ENCODE results near the gene CCL15.
"Not testable (repeated sequence)": the region's sequence is repeated elsewhere in the genome, so short reads cannot be mapped to it uniquely, and the experiment has no call there.

The CCL15 gene, protein sequence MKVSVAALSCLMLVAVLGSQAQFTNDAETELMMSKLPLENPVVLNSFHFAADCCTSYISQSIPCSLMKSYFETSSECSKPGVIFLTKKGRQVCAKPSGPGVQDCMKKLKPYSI

GRCh38 chr17:36001110-36001771 lies at the start of gene CCL15:
Gene CCL15 (minus strand): TSS chr17:36001553. CDS start chr17:36001492, 61 bp downstream.
- DNase-seq: no peak

- DNase-seq: no peak
Observed at GRCh38 chr17:36049643-36050042, 48.3 kb upstream of the CCL15 start.

DNA sequence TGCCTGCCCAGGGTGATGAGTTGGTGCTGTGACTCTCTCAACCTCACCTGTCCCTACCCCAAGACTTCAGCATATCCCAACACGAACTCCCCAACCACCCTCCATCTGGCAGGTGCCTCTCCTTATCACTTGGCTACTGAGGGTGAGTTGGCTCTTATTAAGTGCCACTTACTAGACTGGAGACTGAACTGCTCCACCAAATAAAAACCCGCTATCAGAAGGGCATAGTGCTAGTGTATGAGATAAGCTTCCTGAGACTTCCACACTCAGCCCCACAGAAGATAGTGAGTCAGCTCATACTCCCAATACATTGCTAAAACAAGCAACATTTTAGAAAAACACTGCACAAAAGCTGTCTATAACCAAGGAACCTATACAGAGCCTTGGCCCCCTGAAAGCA lies 46.7 kb upstream of the CCL15 start:
- DNase-seq: no peak

- DNase-seq: no peak
Observed at GRCh38 chr17:36036235-36036634, 34.9 kb upstream of the CCL15 start.

DNA sequence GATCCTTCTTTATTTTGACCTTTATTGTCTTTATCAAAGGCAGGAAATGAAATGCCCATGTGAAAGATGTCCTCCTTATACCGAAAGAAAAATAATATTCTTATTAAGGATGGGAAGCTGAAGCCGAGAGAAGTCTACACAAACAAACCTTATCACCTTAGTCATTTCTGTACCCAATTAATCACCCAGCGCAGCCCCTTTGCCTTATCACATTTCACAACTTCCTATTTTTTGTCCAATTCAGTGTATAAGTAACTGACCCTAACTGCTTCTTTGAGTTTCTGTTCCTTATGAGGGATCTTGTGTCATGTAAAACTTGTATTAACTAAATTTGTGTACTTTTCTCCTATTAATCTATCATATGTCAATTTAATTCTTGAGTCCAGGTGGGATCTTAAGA lies 32.8 kb upstream of the CCL15 start:
- no peak for DNase-seq

DNA sequence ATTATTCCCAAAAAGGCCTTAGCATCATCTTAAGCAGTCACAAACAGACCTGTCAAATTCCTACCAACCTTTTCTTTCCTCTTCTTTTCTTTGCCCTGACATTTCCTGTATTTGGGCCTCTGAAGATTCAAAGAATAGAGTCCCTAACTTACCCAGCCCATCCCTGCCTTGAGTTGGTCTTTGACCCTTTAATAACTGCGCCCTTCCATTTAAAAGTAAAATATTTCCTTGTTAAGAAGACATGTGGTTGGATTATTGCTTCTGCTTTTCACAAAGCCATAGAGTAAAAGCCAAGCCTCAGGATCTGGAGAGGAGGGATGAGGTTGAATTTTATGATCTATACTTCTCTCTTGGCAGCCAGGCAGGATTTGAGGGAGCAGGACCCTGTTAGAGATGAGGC lies 29.6 kb upstream of the CCL15 start:
- no peak for DNase-seq

- DNase-seq: no peak
Observed at GRCh38 chr17:36027761-36028160, 26.4 kb upstream of the CCL15 start.

DNA sequence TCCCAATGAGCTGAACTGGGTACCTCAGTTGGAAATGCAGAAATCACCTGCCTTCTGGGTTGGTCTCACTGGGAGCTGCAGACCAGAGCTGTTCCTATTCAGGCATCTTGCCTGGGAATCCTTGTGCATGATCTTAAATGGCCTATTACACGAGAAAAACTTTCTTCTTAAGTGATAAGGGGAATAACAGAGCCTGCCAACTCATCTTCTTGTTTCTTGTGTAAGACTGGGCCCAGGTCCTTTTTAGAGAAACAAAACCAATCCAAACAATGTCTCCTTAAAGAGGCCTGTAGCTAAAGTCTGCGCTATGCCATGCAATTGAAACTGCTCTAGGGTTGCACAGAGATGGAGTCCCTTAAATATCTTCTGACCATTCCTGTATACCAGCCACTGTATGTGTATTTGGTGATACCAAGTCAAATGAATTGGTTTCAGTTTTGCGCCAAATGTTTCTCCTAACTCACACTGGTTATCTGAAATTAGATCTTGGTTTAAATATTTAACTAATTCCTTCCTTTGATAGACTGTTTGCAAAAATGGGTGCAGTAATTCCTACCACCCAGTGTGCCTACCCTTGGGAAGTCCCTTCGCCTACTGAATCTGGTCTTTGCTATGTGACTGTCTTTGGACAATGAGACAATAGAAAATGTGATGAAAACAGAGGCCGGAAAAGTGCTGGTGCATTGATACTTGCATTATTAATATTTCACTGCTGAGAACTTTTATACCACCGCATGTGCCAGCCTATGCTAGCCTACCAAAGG lies 22.9 kb upstream of the CCL15 start:
- no peak for DNase-seq

DNA sequence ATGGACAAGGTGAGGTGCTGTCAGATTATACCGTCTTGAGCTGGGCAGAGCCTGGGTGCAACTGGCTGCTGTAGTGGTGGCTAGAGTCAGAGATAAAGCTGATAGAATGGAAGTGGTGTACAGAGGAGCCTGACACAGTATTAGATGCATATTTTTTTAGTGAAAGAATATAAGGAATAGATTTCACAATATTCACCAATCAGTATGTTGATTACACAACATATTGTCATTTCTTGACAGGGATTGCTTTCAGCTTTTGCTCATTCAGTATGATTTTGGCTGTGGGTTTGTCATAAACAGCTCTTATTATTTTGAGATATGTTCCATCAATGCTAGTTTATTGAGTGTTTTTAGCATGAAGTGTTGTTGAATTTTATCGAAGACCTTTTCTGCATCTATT lies 18.1 kb upstream of the CCL15 start:
- no peak for DNase-seq

DNA sequence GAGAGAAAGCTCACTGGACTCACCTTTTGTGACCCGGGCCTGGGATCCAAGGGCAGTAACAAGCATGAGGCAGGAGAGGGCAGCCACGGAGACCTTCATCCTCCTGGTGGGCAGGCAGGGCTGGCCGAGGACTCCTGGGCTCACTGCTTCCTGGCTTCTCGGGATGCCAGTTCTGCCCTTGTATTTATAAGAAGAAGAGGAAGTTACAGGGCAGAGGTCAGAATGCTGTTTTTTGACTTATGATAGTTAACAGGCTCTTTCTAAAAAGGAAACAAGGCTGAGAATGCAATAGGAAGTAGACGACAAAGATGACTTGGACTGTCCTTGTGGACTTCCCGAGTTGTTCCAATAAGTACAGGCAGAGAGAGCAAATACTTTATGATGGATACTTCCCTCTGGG lies 16.4 kb upstream of the CCL15 start, which contains the start of gene CCL23:
TSS of gene CCL23 (minus strand) at position 174 of the 400 bp plus-strand sequence. CDS start at position 99, 75 bp downstream.
- no peak for DNase-seq

DNA sequence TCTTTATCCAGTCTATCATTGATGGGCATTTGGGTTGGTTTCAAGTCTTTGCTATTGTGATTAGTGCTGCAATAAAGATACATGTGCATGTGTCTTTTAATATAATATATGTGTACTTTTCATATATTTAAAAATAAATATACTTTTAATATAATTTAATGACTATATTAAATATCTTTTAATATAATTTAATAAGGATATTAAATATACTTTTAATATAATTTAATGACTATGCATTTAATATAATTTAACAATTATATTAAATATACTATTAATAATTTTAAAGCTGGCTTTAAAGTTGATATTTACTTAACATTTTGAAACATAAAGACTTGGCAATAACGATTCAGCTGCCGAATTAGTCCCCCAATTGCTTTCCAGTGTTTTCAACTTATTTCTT lies 15.2 kb upstream of the CCL15 start:
- DNase-seq: no peak

DNA sequence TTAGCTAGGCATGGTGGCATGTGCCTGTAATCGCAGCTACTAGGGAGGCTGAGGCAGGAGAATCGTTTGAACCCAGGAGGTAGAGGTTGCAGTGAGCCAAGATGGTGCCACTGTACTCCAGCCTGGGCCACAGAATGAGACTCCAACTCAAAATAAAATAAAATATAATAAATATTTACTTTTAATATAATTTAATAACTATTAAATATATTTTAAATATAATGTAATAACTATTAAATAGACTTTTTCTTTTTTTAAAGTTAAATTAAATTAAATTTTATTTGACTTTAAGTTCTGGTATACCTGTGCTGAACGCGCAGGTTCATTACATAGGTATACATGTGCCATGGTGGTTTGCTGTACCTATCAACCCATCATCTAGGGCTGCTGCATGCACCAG lies 14.5 kb upstream of the CCL15 start:
- DNase-seq: not testable (repeated sequence)

DNA sequence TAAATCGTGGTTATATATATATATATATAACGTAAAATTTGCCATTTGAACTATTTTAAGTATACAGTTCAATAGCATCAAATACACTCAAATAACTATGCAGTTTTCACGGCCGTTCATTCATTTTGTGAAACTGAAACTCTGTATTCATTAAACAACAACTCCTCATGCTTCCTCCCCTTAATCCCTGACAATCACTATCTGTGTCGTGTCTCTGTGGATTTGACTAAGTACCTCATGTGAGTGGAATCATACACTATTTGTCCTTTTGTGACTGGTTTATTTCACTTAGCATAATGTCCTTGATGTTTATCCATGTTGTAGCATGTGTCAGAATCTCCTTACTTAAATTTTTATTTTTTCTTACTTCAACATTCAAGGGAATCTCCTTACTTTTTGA lies 13.6 kb upstream of the CCL15 start:
- no peak for DNase-seq

GRCh38 chr17:36011201-36011600 lies 9.8 kb upstream of the CCL15 start:
- no peak for DNase-seq

DNA sequence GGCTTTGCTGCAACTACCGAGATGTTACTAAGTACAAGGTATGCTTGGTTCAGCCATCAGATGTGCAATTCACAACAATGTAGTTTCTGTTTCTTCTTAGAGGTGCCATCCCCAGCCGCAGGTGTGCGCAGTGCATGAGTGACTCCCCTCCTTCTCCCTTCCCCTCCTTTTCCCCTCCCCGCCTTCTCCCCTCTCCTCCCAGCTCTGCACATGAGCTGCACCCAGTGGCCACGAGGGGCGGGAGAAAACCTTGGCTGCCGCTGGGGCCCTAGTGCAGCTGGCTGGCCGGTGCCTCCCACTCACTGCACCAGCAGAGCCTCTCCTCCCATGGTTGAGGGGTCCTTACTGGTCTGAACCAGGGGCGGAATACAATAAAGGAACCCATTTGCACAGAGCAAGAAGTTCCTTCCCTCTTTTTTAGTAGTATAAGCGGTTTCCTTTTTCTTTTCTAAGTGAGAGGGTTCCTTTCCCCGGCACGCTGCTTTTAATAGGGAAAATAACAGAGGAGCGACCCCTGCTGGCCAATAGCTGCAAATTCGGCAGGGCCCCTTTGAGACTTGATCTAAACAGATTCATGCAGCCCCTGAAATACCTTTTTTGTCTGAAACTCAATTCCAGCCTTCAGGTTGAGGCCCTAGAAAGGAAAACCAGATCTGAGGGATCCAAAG lies 7.8 kb upstream of the CCL15 start:
- no peak for DNase-seq

DNA sequence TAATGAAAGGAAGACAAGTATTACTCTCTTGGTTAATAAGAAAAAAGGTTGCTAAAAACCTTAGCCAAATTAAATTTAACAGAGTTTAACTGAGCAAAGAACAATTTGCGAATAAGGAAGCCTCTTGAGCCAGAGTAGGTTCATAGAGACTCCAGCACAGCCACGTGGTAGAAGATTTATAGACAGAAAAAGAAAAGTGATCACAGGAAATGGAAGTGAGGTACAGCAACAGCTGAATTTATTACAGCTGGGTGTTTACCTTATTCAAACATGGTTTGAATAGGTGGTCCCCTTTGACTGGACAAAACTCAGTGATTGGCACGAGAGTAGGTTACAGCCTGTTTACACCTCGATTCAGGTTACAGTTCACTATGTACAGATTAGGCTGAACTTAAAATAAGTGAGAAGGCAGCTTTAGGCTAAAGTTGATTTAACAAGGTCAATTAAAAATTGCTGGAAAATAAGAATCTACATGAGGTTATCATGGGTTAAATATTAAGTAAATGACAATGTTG lies 3.3 kb upstream of the CCL15 start:
- no peak for DNase-seq

DNA sequence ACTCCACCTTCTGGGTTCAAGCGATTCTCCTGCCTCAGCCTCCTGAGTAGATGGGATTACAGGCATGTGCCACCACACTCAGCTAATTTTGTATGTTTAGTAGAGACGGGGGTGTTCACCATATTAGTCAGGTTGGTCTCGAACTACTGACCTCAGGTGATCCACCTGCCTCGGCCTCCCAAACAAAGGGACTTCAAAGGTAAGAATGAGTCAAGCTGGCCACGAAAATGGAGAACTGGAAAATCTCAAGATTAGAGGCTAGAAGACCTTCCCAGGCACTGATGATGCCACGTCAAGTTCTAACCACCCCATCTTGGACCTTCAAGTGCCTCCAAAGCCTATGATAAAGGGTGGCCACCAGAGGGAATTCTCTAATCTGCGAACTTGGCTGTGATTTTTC lies 1.3 kb upstream of the CCL15 start:
- no peak for DNase-seq

GRCh38 chr17:36001862-36002603 lies 680 bp upstream of the CCL15 start:
- no peak for DNase-seq

- no peak for DNase-seq
Observed at GRCh38 chr17:36000732-36001109, 632 bp downstream of the CCL15 start.

- DNase-seq: no peak
Observed at GRCh38 chr17:35998756-35999155, 2.6 kb downstream of the CCL15 start.

- no peak for DNase-seq
Observed at GRCh38 chr17:35998018-35998545, 3.3 kb downstream of the CCL15 start.

- not testable (repeated sequence) for DNase-seq
Observed at GRCh38 chr17:35995346-35995745, 6.0 kb downstream of the CCL15 start.

DNA sequence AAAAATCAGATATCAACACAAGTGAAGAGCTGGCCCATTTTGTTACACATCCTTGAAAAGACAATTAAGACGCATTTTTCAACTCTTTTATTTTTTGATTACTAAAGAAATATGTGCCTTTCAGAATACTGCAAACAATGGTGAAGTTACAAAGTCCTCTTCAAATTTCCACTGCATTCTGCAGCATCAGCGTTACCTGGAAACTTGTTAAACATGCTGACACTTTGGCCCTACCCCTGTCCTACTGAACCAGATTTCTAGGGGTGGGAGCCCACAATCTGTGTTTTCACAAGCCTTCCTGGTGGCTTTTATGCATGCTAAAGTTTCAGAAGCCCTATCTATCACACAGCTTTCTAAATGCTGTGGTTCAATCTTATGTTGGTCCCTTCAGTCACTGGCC lies 10.3 kb downstream of the CCL15 start:
- no peak for DNase-seq

All from NCI-H1092 treated with DMSO at 0.1 percent for 48 hours (cell line).